ENCODE data around the gene UGP2.

The UGP2 gene

GRCh38 chr2:63841254-63842022 lies at the start of gene UGP2 (continued):
- peak; percentile 76 for TF ChIP-seq SP3 (tag by site-specific recombination; IDR thresholded peaks at IDR 0.05)
- TF ChIP-seq ZNF571 (tag by site-specific recombination; IDR thresholded peaks at IDR 0.05) = no peak
- peak; percentile 18; the same call in 1 of the 2 replicates for TF ChIP-seq ZBTB10 (tag by site-specific recombination; IDR thresholded peaks at IDR 0.05)
- peak; percentile 84 for TF ChIP-seq ZNF398 (tag by site-specific recombination; IDR thresholded peaks at IDR 0.05)
- no peak for TF ChIP-seq HOXC10 (CRISPR knock-in tag; IDR thresholded peaks at IDR 0.05)
- 0 out of 2 replicates have a peak, but pooled peaks have one; percentile 1 for TF ChIP-seq ZNF2 (tag by site-specific recombination; IDR thresholded peaks at IDR 0.05)
- peak; percentile 51; the same call in 1 of the 2 replicates for TF ChIP-seq ZFP37 (tag by site-specific recombination; IDR thresholded peaks at IDR 0.05)
- no peak for TF ChIP-seq ZSCAN5A (tag by site-specific recombination; IDR thresholded peaks at IDR 0.05)
- TF ChIP-seq PRDM6 (tag by site-specific recombination; IDR thresholded peaks at IDR 0.05) = no peak
- peak; percentile 4; the same call in 1 of the 2 replicates for TF ChIP-seq KLF17 (tag by site-specific recombination; IDR thresholded peaks at IDR 0.05)
- no peak for TF ChIP-seq GFI1B (tag by site-specific recombination; IDR thresholded peaks at IDR 0.05)
- TF ChIP-seq RBAK (tag by site-specific recombination; IDR thresholded peaks at IDR 0.05) = no peak
- TF ChIP-seq ZNF701 (tag by site-specific recombination; IDR thresholded peaks at IDR 0.05) = no peak
- TF ChIP-seq ZNF266 (tag by site-specific recombination; IDR thresholded peaks at IDR 0.05; ENCODE audit: low read depth) = no peak
- no peak for TF ChIP-seq ZNF239 (tag by site-specific recombination; IDR thresholded peaks at IDR 0.05)
- no peak for TF ChIP-seq ZNF48 (tag by site-specific recombination; IDR thresholded peaks at IDR 0.05)
- TF ChIP-seq ZNF777 (tag by site-specific recombination; IDR thresholded peaks at IDR 0.05; ENCODE audit: borderline replicate concordance) = peak; percentile 21; the same call in 1 of the 2 replicates
- TF ChIP-seq ZBTB21 (tag by site-specific recombination; IDR thresholded peaks at IDR 0.05) = peak; percentile 15; the same call in 1 of the 2 replicates
- no peak for TF ChIP-seq SCRT1 (tag by site-specific recombination; IDR thresholded peaks at IDR 0.05; ENCODE audit: borderline replicate concordance)
- 0 out of 2 replicates have a peak, but pooled peaks have one; percentile 43 for TF ChIP-seq ZSCAN23 (tag by site-specific recombination; IDR thresholded peaks at IDR 0.05)
- no peak for TF ChIP-seq YY2 (tag by site-specific recombination; IDR thresholded peaks at IDR 0.05)
- no peak for TF ChIP-seq ZNF140 (tag by site-specific recombination; IDR thresholded peaks at IDR 0.05)
- TF ChIP-seq ZNF626 (tag by site-specific recombination; IDR thresholded peaks at IDR 0.05) = no peak
- TF ChIP-seq ZNF837 (tag by site-specific recombination; IDR thresholded peaks at IDR 0.05) = no peak
- TF ChIP-seq ZNF449 (tag by site-specific recombination; IDR thresholded peaks at IDR 0.05) = peak; percentile 35; the same call in 1 of the 2 replicates
- no peak for TF ChIP-seq ZNF521 (tag by site-specific recombination; IDR thresholded peaks at IDR 0.05)
- peak; percentile 44 for TF ChIP-seq ZBTB26 (tag by site-specific recombination; optimal IDR thresholded peaks at IDR 0.05)
